Memory B cell (primary cell): ENCODE data around the gene TBX18.

ENCODE experiments used
- ATAC-seq: fragments of 150-1000 bp; cut with Tn5 transposase; 2 replicates; pipeline ENCODE4 v1.10.0; 2021; ENCODE audit warnings: low read depth, mild to moderate bottlenecking, moderate library complexity
- DNase-seq, 2 donors: peaks; one replicate each; pipeline ENCODE4 v3.0.0; 2022; ENCODE audit warnings: low spot score in 2 of 2
- H3K27ac Mint-ChIP-seq: one replicate; pipeline ENCODE4 v1.8.0; 2022; ENCODE audit warnings: mild to moderate bottlenecking, moderate library complexity, mixed read lengths
- H3K27me3 Mint-ChIP-seq: one replicate; pipeline ENCODE4 v1.8.0; 2022; ENCODE audit warnings: mixed read lengths
- H3K36me3 Mint-ChIP-seq: one replicate; pipeline ENCODE4 v1.8.0; 2022; ENCODE audit warnings: mild to moderate bottlenecking, mixed read lengths
- H3K4me1 Mint-ChIP-seq: one replicate; pipeline ENCODE4 v1.8.0; 2022; ENCODE audit warnings: mixed read lengths
- H3K4me3 Mint-ChIP-seq: one replicate; pipeline ENCODE4 v1.8.0; 2022; ENCODE audit warnings: mild to moderate bottlenecking, moderate library complexity, mixed read lengths
- H3K9me3 Mint-ChIP-seq: one replicate; pipeline ENCODE4 v1.8.0; 2022; ENCODE audit warnings: mixed read lengths

Gene TBX18

DNA sequence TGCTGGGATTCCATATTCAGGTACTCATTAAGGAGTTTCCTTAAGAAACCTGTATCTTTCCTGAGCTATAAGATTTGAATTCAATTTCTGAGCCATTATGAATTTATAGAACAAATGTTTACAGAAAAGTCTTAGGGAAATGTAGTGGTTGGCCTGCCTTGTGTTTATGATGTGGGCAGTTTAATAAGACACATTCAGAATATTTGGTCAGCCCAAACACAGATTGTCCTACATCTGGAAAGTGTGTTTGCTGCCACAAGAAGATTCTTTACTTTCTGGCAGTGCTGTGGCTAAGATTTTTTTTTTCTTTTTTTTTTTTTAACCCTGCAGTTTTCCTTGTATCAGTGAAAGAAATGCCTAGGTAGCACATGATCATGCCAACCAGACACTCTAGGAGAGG is 15.2 kb downstream of the TBX18 start:
- DNase-seq, result no peak
- Mint-ChIP-seq H3K27me3 (no peaks in the 10 kb centered on the region), H3K4me1 (no peaks in the 10 kb centered on the region), H3K36me3 (no peaks in the 10 kb centered on the region), H3K9me3 (no peaks in the 10 kb centered on the region), H3K27ac (no peak overlapping the region), H3K4me3 (no peak overlapping the region)
- ATAC-seq, result no peak

DNA sequence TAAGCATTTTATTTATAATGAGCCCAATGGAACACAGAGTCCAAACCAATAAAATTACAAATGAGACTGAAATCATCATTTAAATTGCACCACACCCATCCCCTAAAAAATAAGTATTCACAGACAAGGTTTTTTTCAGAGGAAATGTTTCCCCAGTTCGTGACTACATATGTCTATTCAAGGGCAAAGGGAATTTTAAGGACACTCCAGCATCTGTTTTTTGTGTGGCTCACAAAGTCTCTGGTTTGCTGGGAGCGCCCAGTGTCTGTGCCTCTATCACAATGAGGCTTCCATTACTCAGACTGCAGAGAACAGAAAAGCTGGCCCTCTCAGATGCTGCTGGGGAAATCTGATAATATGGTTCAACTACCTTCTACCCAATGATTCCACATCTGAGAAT is 16.0 kb downstream of the TBX18 start:
- H3K4me1 Mint-ChIP-seq, result no peaks in the 10 kb centered on the region
- H3K9me3 Mint-ChIP-seq, result no peaks in the 10 kb centered on the region
- no peak overlapping the region for H3K27ac Mint-ChIP-seq
- no peaks in the 10 kb centered on the region for H3K36me3 Mint-ChIP-seq
- no peaks in the 10 kb centered on the region for H3K27me3 Mint-ChIP-seq
- DNase-seq, result no peak
- H3K4me3 Mint-ChIP-seq, result no peak overlapping the region
- ATAC-seq, result no peak

DNA sequence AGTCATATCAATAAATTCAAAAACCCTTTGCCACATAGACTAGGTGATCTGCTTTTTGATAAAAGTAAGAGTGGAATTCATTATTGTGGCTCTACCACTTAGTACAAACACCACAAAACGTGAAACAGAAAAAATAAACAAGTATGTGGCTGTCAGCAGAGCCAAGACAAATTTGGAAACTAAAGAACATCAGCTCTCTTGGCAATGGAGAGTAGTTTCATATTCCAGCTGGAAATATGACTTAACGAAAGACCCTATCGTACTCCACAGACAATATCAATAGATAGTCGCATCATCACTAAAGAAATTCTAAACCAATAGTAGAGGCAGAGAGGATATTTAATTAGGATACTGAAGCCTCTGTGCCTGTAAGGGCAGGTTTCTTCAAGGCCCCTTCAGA is 20.8 kb downstream of the TBX18 start:
- H3K4me3 Mint-ChIP-seq, result no peak overlapping the region
- no peak for ATAC-seq
- H3K27ac Mint-ChIP-seq, result no peak overlapping the region
- no peaks in the 10 kb centered on the region for H3K4me1 Mint-ChIP-seq
- H3K9me3 Mint-ChIP-seq, result no peaks in the 10 kb centered on the region
- H3K27me3 Mint-ChIP-seq, result no peaks in the 10 kb centered on the region
- H3K36me3 Mint-ChIP-seq, result no peaks in the 10 kb centered on the region
- DNase-seq, result no peak

DNA sequence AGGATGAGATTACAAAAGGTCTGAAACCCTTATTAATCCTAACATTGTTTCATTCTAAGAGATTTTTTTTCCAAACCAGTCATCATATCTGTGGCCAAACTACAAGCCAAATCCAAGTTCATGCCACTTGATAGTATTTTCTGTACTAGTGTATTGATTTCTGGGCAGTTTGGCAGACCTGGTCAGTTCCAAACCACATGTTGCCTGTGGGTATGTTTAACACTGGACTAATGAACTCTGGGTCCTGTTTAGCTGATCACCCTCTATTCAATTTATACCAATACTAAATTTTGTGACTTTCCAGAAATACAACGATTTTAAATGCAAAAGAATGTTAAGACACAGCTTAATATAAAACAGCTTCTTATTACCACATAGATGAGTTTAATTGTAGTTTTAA is 24.0 kb downstream of the TBX18 start:
- H3K4me1 Mint-ChIP-seq, result no peaks in the 10 kb centered on the region
- no peaks in the 10 kb centered on the region for H3K27me3 Mint-ChIP-seq
- no peaks in the 10 kb centered on the region for H3K9me3 Mint-ChIP-seq
- H3K27ac Mint-ChIP-seq, result no peak overlapping the region
- no peaks in the 10 kb centered on the region for H3K36me3 Mint-ChIP-seq
- no peak for DNase-seq
- no peak overlapping the region for H3K4me3 Mint-ChIP-seq
- ATAC-seq, result no peak

DNA sequence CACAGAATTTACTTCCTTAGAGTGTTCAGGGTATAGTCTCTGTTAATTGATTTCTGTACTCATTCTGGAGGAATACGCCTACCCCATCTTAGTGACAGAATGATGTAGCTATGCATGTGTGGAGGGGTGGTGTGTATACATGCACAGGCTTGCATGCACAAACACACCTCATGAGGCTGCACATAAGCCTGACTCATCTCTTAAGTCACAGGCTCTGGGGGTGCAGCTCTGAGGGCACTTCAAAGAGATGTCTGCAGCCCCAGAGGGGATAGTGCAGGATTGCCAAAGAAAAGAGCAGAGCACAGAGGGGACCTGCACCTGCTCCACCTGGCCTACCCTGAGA is 24.6 kb downstream of the TBX18 start:
- no peaks in the 10 kb centered on the region for H3K27me3 Mint-ChIP-seq
- H3K27ac Mint-ChIP-seq, result no peak overlapping the region
- no peak for ATAC-seq

DNA sequence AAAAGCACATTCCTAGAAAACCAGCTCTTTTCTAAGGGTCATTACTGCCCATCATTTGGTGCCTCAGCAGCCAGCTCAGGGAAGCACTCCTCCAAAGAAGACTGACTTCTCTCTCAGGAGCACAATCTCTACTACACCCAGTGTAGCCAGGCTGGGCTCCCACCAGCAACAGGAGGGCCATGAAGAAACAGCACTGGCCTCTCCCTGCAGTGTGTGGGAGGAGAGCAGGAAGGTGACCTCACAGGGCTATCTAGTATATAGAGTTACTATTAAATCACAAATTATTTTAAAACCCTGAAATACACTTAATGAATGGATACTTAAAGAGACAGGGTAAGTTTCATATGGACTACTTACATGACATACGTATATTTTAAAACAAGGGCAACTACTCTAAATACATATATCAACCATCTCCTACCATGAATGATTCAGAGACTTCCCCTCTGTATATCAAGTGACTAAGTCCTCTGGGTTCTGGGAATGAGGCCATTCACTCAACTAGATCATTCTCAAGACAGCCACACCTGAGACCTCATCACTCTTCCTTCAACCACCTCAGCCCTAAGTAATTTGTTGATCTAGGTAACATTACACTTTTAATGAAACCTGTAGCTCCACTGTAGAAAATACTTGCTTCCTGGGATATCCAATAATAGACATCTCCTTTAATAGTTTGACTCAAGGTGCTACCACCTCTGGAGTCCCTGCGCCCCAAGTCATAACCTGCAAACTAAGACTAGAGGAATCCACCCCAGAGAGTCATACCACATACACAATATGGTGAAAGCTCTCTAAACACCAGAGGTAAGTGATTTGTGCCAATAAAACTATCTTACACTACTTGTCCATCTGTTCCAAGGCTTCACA is 25.2 kb downstream of the TBX18 start:
- DNase-seq (no peak), ATAC-seq (no peak)
- H3K36me3 Mint-ChIP-seq, result no peaks in the 10 kb centered on the region
- no peak overlapping the region for H3K4me3 Mint-ChIP-seq
- no peaks in the 10 kb centered on the region for H3K9me3 Mint-ChIP-seq
- no peaks in the 10 kb centered on the region for H3K27me3 Mint-ChIP-seq
- H3K4me1 Mint-ChIP-seq, result no peaks in the 10 kb centered on the region
- no peak overlapping the region for H3K27ac Mint-ChIP-seq

More for the DNA sequence above, 24.6 kb downstream of the TBX18 start:
- H3K9me3 Mint-ChIP-seq, result no peaks in the 10 kb centered on the region
- H3K36me3 Mint-ChIP-seq, result no peaks in the 10 kb centered on the region
- H3K4me3 Mint-ChIP-seq, result no peak overlapping the region
- H3K4me1 Mint-ChIP-seq, result no peaks in the 10 kb centered on the region
- no peak for DNase-seq

DNA sequence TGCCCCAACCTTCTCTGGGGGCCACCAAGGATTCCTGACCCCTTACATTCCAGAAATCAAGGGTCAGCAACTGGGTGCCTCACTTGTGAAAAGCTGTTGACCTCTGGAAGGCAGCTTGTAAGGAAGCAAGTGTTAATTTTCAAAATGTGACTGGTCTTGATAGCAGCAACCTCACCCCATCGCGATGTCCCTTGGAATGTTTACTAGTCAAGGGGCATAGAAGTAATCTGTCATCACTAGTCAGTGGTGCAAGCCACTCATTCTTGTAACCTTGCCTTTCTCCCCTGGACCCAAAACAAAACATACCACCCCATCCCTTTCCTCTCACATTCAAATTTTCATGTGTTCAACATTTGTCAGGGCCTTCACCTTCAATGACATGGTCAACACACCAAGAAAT is 30.5 kb downstream of the TBX18 start:
- no peaks in the 10 kb centered on the region for H3K27me3 Mint-ChIP-seq
- H3K9me3 Mint-ChIP-seq, result no peaks in the 10 kb centered on the region
- no peak overlapping the region for H3K4me3 Mint-ChIP-seq
- DNase-seq (no peak), ATAC-seq (no peak)
- no peak overlapping the region for H3K27ac Mint-ChIP-seq
- no peaks in the 10 kb centered on the region for H3K36me3 Mint-ChIP-seq
- H3K4me1 Mint-ChIP-seq, result no peaks in the 10 kb centered on the region

DNA sequence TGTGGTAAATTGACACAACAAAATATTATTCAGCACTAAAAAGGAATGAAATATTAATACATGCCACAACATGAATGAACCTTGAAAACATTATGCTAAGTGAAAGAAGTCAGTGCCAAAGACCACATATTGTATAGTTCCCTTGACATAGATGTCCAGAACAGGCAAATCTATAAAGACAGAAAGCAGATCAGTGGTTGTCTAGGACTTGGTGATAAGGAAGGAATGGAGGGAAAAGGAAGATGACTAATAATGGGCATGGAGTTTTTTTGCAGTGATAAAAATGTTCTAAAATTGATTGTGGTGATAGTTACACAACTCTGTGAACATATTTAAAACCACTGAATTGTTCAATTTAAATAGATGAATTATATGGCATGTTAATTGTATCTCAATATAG is 32.5 kb downstream of the TBX18 start:
- no peaks in the 10 kb centered on the region for H3K9me3 Mint-ChIP-seq
- H3K27me3 Mint-ChIP-seq, result no peaks in the 10 kb centered on the region
- DNase-seq (no peak), ATAC-seq (no peak)
- H3K27ac Mint-ChIP-seq, result no peak overlapping the region
- H3K4me3 Mint-ChIP-seq, result no peak overlapping the region
- H3K4me1 Mint-ChIP-seq, result no peaks in the 10 kb centered on the region
- no peaks in the 10 kb centered on the region for H3K36me3 Mint-ChIP-seq

DNA sequence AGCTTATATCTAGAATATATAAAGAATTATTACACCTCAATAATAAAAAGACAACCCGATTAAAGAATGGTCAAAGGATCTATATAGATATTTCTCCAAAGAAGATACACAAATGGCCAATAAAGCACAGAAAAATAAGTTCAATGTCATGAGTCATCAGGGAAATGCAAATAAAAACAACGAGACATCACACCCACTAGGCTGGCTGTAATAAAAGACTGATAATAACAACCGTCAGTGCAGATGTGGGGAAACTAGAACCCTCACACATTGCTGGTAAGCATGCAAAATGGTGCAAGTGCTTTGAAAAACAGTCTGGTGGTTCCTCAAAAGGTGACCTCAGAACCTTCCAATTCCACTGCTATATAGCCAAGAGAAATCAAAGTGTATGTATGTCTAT is 33.0 kb downstream of the TBX18 start:
- H3K4me1 Mint-ChIP-seq, result no peaks in the 10 kb centered on the region
- no peaks in the 10 kb centered on the region for H3K9me3 Mint-ChIP-seq
- ATAC-seq (no peak), DNase-seq (no peak)
- H3K27ac Mint-ChIP-seq, result no peak overlapping the region
- H3K27me3 Mint-ChIP-seq, result no peaks in the 10 kb centered on the region
- H3K4me3 Mint-ChIP-seq, result no peak overlapping the region
- no peaks in the 10 kb centered on the region for H3K36me3 Mint-ChIP-seq

DNA sequence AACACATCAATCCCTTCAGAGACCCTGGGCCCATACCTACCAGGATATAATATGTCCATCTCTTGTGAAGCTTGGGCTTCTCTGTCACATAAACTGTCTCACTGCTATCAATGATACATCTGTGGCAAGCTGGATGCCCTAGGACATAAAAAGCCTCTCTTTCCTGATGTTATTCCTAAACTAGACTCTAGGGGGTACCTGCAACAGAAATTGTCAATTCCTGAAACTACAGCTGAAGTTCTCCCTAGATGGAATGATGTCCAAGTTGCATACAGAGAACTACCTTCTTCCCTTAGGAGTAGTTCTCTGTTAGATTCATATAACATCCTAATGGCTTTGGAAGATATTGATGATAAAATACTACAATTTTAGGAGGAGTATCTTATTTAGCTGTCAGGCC is 35.8 kb downstream of the TBX18 start:
- Mint-ChIP-seq H3K4me3 (no peak overlapping the region), H3K9me3 (no peaks in the 10 kb centered on the region)

DNA sequence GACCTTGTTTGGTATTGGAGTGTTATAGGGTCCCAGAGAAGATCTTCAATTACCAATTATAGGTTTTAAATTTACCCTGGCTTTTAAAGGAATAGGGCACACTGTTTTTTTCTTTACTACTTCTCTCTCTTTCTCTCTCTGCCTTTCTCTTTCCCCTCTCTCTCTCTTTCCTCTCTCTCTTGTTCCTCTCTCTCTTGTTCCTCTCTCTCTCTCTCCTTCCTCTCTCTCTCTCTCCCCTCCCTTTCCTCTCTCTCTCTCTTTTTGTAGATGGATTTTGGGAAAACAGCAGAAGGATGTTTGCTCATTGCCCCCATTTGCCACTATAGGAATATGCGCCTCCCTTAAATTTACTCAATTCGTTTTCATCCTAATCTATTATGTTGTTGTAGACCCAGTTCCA is 45.2 kb downstream of the TBX18 start:
- no peak for ATAC-seq
- H3K4me1 Mint-ChIP-seq, result no peaks in the 10 kb centered on the region

More for the DNA sequence above, 35.8 kb downstream of the TBX18 start:
- no peak for ATAC-seq
- Mint-ChIP-seq H3K27ac (no peak overlapping the region), H3K27me3 (no peaks in the 10 kb centered on the region), H3K4me1 (no peaks in the 10 kb centered on the region), H3K36me3 (no peaks in the 10 kb centered on the region)
- no peak for DNase-seq

DNA sequence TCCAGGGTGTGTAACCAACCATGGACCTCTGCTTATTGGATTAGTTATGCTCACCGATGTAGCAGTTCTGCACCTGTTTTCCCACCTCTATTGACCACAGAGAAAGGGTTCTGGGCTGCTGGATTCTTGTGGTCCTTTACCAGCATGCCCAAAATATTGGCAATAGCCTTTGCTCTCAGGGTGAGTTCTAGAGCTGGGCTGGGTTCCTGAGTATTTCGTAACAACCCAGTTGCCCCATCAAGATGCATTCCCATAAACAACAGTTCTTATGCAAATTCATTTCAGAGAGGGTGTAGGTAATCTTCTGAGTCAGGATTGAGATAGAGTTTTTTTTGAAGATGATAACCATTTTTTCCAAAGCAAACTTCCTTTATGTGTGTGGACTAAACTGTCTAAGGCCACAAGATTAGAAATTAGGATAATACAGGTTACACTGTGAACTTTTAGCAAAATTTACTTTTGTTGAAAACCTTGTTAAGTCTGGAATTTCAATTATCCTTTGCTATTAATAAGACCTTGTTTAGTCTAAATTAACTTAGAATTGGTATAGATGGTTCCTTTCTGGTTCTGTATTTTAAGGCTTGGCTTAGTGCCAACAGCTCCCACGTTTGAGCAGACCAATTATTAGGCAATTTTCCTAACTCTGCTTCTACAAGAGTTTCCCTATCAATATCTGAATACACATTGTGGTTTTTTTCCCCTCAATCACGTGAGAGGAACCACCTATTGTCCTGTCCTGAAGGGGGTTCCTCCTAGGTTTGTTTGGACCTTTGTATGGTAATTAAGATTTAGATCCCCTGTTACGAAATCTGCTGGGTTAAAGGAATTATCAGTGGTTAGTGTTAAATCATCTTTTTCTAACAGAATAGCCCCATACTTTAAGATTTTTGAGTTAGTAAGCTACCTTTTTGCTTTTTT is 46.1 kb downstream of the TBX18 start:
- DNase-seq, result no peak
- Mint-ChIP-seq H3K36me3 (no peaks in the 10 kb centered on the region), H3K27ac (no peak overlapping the region), H3K4me1 (no peaks in the 10 kb centered on the region), H3K4me3 (no peak overlapping the region), H3K9me3 (peaks cover 5% of the 10 kb centered on the region), H3K27me3 (no peaks in the 10 kb centered on the region)
- ATAC-seq, result no peak

More for the DNA sequence above, 45.2 kb downstream of the TBX18 start:
- Mint-ChIP-seq H3K9me3 (peaks cover 5% of the 10 kb centered on the region), H3K27me3 (no peaks in the 10 kb centered on the region), H3K4me3 (no peak overlapping the region), H3K27ac (no peak overlapping the region), H3K36me3 (no peaks in the 10 kb centered on the region)
- no peak for DNase-seq

DNA sequence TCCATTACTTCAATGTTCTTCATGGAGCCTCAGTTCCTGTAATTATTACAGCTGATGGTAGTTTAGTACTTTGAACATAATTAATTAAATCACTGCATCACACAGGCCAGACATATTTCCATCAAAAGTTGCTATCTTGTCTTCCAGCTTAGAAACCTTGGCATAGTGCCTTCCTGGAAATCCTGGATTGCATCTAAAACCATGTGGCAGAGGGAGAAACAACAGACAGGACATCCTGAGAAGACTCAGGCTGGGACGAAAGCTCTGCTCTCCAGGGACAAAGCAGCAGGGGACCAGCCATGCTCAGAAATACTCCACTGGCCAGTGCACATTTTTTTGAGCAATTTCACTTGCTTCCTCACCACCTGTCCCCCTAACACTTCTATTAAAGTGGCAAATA is 55.3 kb downstream of the TBX18 start:
- ATAC-seq, result no peak
- no peaks in the 10 kb centered on the region for H3K4me1 Mint-ChIP-seq
- no peak for DNase-seq
- no peaks in the 10 kb centered on the region for H3K27me3 Mint-ChIP-seq
- no peak overlapping the region for H3K4me3 Mint-ChIP-seq
- no peak overlapping the region for H3K27ac Mint-ChIP-seq
- no peaks in the 10 kb centered on the region for H3K36me3 Mint-ChIP-seq
- no peaks in the 10 kb centered on the region for H3K9me3 Mint-ChIP-seq

DNA sequence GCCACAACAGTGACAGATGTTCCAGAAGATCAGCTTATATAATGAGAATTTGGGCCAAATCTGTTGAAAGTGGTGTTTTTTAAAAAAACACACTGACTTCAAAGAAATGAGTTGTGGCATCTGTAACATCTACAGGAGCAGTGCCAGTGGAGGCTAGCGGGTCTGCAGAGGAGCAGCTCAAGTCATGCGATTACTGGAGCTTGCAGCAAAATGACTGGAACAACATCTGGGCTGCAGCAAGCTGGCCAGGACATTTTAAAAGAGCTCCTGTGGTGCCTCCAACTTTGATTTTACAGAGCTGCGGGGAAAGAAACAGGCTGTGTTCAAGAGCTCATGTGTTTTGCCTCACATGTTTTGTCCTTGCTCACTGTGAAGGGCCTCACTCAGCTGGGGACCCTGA is 57.2 kb downstream of the TBX18 start:
- Mint-ChIP-seq H3K9me3 (peaks cover under 1% of the 10 kb centered on the region), H3K27ac (no peak overlapping the region), H3K36me3 (no peaks in the 10 kb centered on the region), H3K4me1 (no peaks in the 10 kb centered on the region), H3K4me3 (no peak overlapping the region), H3K27me3 (no peaks in the 10 kb centered on the region)
- DNase-seq, result no peak
- no peak for ATAC-seq
